ENCODE data around the gene C1QTNF12. TPM values are rescaled to one million over a fixed set of nuclear protein-coding genes. Genes with fewer than 3 reads are reported as not detected.

C1QTNF12 gene
- total and polyA plus RNA-seq, 2 experiments from 2014 or later: 4.1 to 4.2 TPM

DNA sequence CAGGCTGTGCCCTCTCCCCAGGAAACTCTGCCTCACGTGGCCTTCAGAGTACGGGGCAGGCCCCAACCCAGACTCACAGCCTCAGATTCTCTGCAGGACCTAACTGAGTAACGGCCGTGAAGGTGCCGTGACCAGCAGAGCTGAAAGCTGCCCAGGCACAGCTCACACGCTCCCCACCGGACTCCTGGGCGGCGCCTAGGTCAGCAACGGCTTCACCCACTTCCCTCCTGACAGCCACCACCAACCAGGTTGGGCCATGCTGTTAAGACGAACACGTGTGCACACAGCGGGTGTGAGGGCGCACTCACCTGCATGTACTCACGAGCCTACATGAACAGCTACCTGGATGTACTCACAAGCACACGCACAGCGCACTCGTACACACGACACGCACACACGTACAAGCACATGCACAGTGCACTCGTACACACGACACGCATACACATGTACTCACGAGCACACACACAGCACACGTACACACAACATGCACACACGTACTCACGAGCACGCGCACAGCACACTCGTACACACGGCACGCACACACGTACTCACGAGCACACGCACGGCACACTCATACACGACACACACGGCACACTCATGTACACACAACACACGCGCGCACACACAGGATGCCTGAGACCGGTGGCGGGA, 23.8 kb downstream of the C1QTNF12 start:
- Mint-ChIP-seq H3K4me3 (no peak overlapping the region), H3K27me3 (ENCODE audit: insufficient read depth, low read depth, poor library complexity) (peaks cover 11% of the 10 kb centered on the region), H3K36me3 (ENCODE audit: low read depth) (peaks cover 36% of the 10 kb centered on the region), H3K4me1 (no peaks in the 10 kb centered on the region), H3K27ac (peak overlapping the region; percentile 51; the same call in 1 of the 2 replicates), H3K9me3 (no peaks in the 10 kb centered on the region; the same call in 2 of the 3 replicates)
- ATAC-seq (no peak), DNase-seq (ENCODE audit: low spot score) (no peak)
- Histone ChIP-seq H4K20me1 (replicated peaks; ENCODE audit: insufficient read depth) (peaks cover 5% of the 10 kb centered on the region; the same call in 1 of the 2 replicates), H3K27me3 (ENCODE audit: insufficient read depth) (no peaks in the 10 kb centered on the region), H3K4me2 (no peak overlapping the region), H3K79me2 (replicated peaks; ENCODE audit: insufficient read depth) (no peaks in the 10 kb centered on the region), H2AFZ (no peak overlapping the region), H3K4me3 (no peak overlapping the region), H3K27ac (ENCODE audit: low read depth) (no peak overlapping the region), H3K4me1 (ENCODE audit: insufficient read depth) (no peaks in the 10 kb centered on the region), H3F3A (replicated peaks; ENCODE audit: low read depth) (no peaks in the 10 kb centered on the region), H3K9me2 (ENCODE audit: insufficient read depth) (no peaks in the 10 kb centered on the region), H3K36me3 (ENCODE audit: insufficient read depth) (peaks cover 3% of the 10 kb centered on the region; the same call in 1 of the 2 replicates)
- no peak for TF ChIP-seq POLR2AphosphoS5 (IDR thresholded peaks at IDR 0.05; ENCODE audit: low read depth)
- TF ChIP-seq ZNF114 (CRISPR knock-in tag; IDR thresholded peaks at IDR 0.05): no peak
- no peak for TF ChIP-seq REST (IDR thresholded peaks at IDR 0.05; ENCODE audit: unreplicated experiment)
- TF ChIP-seq ZNF331 (CRISPR knock-in tag; IDR thresholded peaks at IDR 0.05; ENCODE audit: low read depth): no peak
- TF ChIP-seq CTCF (conservative IDR thresholded peaks at IDR 0.05; ENCODE audit: low read depth in 2 of 2): no peak
- TF ChIP-seq JUNB (IDR thresholded peaks at IDR 0.05; ENCODE audit: unreplicated experiment): no peak
- no peak for TF ChIP-seq EZH2phosphoT487 (IDR thresholded peaks at IDR 0.05; ENCODE audit: unreplicated experiment)
- TF ChIP-seq NANOG (IDR thresholded peaks at IDR 0.05; ENCODE audit: borderline replicate concordance): no peak
- TF ChIP-seq CREB1 (CRISPR knock-in tag; IDR thresholded peaks at IDR 0.05; ENCODE audit: low read depth): no peak
- no peak for TF ChIP-seq STAT1 (IDR thresholded peaks at IDR 0.05; ENCODE audit: unreplicated experiment)
- no peak for TF ChIP-seq ZNF462 (CRISPR knock-in tag; IDR thresholded peaks at IDR 0.05)
